ENCODE measurements around the gene CAPRIN2. TPM values are rescaled to one million over a fixed set of nuclear protein-coding genes. Genes with fewer than 3 reads are reported as not detected.
A peak's percentile ranks its signal among the peaks of the same experiment; 100 is the strongest.

The CAPRIN2 gene
- 15.9 TPM for polyA plus RNA-seq (2013, experiment 1 of 2; ENCODE audit: insufficient read length)
- 14.4 TPM for polyA plus RNA-seq (2013, experiment 2 of 2; ENCODE audit: insufficient read length)

- DNase-seq = peak; percentile 95
Measured at GRCh38 chr12:30754750-30755394, at the start of gene CAPRIN2. Gene CAPRIN2, minus strand, starts transcription at chr12:30754951. Its CDS starts 1,431 bp downstream, at chr12:30753520.

DNA sequence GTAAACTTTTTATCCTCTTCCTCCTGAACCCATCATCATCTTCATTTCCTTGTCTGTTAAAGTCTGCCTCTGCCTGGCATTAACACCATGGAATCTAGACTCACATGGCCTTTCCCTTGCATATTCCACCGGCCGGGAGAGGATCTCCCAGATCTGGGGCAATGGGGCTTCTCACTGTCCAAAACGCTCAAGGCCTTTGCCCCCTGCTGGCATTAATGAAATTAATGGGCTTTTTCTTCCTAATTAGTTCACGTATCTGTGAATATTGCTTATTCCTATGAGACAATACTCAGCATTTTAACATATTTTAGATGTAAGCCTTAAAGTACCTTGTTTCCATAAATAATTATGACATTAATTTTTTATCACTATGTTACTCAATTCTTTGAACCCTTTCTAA lies 42.9 kb upstream of the CAPRIN2 start:
- no peak for DNase-seq

DNA sequence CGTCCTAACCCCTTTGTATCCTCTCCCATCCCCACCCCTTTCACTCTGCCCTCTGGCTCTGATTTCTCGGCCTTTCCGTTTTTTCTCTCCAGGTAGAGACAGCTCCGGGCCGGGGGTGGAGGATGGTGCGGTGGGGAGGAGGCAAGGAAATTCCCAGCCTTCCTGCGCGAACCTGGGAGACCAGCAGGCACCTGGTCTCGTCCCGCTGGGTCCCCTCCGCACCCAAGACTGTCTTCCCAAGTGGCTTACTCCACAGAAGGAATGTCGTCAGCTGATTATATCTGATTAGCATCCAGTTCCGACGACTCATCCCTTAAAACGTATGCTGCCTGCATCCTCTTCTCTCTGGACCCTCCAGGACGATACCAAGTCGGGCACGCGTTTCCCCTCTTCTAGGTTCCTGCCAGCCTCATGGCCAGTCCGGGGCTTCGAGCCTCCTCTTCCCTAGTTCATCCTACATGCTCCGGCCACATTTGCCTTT lies 42.2 kb upstream of the CAPRIN2 start:
- DNase-seq = peak; percentile 31

DNA sequence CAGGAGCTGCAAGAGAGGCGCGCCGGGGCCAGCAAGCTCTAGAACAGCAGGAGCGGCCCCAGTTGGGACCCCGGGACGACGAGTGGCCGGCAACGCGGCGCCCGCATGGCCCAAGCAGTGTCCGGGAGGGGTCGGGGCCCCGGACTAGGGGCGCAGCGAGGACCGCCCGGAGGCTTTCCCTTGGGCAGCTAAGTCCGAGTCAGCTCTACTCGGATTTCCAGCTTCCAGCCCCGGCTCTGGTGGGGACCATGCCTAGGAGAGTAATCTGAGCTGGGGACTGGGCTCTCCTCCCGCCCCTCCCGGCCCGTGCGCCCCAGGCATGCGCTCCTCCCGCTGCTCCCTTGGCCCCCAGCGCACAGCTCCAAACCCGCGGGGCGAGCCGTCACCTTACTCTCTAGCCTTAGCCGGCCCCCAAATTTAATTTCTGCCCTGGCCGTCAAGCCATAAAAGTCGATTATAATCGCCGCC lies 41.6 kb upstream of the CAPRIN2 start:
- peak; percentile 65 for DNase-seq

- peak; percentile 88 for DNase-seq
Measured at GRCh38 chr12:30795410-30796312, 40.9 kb upstream of the CAPRIN2 start.

DNA sequence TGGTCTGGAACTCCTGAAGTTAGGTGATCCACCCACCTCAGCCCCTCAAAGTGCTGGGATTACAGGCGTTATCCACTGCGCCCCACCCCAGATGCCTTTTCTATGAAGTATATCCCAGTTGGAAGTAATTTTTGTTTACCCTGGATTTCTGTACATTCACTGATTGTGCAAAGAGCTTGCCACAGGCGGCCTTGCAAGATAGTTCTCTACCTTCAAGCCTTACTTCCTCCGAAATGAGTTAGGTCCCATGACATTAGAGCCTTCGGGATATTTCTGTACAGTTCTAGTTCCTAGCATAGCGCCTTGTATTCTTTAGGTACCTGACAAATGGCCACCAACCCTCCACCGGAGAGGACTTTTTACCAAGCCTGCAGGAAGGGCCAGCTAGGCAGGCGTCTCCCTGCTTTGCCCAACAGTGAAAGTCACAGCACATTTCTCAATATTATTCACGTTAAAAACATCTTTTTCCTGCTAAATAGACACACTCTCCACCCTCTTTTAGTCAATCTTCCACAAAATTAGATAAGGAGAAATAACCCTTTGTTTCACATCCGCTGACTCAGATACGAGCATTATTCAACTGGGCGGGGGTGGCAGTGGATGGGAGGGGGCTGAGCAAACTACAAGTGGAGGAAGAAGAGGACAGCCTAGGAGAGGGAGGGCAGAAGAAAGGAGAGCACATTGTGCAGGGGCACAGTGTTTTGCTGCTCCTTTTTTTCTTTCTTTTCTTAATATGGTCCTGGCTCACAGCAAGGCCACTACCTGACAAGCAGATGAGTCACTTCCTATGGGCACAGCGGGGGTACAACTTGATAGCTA lies 40.0 kb upstream of the CAPRIN2 start:
- DNase-seq = peak; percentile 90

DNA sequence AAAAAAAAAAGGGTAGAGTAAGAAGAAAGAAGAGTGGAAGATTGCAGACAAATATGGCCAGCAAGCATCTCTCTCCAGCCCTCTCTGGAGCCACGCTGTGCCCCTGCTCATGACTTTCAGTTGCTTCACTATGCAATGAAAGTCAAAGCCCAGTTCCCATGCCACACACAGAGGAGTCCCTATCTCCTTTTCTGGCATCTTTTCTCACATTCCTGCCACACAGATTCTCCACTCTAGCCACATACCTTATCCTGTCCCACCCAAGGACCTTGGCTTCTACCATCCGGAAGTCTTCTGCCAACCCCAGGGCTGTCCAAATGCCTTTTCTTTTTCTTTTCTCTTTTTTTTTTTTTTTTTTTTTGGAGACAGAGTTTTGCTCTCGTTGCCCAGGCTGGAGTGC lies 39.3 kb upstream of the CAPRIN2 start:
- DNase-seq = no peak

- peak; percentile 27 for DNase-seq
Measured at GRCh38 chr12:30792648-30793499, 38.1 kb upstream of the CAPRIN2 start.

DNA sequence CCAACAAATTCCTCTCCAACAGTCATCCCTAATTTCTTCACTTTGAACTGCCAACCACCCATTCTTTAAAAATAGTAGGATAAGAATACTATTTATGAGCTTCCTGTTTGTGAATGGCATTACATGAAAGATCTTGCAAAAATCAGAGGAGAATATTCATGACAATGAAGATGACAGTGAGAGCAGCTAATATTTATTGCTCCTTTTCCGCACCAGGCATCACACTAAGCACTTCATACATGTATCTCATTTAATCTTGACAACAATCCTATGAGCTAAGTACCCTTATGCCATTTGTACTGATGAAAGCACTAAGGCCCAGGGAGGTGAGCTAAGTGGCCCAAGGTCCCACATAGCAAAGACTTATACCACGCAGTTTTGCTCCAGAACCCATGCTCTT lies 37.3 kb upstream of the CAPRIN2 start:
- no peak for DNase-seq

DNA sequence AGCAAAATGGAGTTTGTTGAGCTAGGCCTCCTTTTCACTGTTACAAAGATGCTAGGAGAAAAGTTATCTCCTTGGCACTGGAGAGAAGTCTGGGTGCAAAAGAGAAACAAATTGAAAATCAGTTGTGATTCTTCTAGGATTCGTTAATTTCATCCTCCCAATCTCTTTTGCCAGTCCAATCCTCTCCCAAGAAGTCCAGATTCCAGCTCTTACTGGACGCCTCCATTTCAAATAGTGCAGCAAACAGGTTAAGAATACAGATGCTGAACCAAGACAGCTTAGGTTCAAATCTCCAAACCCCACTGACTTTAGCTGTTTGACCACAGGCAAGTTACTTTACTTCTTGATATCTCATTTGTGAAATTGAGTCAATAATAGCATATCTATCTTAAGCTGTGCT lies 34.0 kb upstream of the CAPRIN2 start:
- DNase-seq = no peak

DNA sequence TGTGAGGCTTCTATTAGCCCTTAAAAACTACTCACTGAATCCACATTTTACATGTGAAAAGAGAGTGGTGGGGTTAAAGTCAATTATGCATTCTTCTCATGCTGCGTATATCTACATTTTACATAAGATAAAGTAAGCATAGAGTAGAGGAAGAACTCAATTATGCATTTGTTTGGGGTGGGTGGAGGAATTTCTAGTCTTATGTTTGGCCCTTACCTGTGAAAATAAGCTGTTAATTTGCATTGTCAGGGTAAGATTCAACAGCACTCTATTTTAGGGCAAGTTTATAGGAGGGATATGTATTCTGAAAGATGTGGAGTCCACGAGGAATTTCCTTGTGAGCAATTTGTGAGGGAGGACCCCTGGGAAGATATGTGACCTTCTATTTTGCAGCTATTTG lies 30.9 kb upstream of the CAPRIN2 start:
- DNase-seq = no peak

DNA sequence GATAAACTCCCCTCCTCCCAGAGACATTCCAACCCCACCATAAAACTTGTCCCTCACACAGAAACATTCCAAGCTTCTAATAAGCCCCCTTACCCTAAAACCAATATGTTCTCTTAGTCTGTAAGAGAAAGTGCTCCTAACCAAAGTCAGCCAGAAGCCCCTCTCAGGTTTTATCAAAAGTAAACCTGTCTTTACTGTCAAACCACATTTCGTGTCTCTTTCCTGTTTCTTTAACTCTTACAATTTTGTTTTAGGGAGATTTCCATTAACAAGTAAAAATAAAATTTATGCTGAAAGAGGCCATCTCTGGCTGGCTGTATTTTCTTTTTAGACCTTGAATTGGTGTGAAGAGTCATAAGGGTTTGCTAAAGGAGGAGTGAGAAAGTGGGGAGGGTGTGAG lies 29.8 kb upstream of the CAPRIN2 start:
- DNase-seq = no peak

GRCh38 chr12:30783946-30784345 lies 29.2 kb upstream of the CAPRIN2 start:
- DNase-seq = no peak

- no peak for DNase-seq
Measured at GRCh38 chr12:30782316-30783173, 27.8 kb upstream of the CAPRIN2 start.

DNA sequence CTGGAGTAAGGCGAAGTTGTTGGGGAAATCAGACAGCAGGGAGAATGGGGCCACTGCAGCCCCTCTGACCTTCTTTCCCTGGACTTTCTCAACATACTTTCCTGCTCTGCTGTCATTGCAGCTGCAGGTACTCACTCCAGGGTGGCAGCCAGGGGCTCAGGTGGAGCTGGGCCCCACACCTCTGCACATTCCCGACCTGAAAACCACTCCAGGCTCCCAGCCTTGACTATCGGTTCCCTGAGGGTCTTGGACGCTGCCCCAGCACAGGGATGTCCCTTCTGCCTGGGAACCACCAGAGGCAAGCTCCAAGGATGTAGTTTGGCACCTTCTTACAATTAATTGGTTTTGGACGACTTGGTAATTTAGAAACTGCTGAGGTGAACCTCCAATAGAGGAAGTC lies 24.8 kb upstream of the CAPRIN2 start:
- no peak for DNase-seq

DNA sequence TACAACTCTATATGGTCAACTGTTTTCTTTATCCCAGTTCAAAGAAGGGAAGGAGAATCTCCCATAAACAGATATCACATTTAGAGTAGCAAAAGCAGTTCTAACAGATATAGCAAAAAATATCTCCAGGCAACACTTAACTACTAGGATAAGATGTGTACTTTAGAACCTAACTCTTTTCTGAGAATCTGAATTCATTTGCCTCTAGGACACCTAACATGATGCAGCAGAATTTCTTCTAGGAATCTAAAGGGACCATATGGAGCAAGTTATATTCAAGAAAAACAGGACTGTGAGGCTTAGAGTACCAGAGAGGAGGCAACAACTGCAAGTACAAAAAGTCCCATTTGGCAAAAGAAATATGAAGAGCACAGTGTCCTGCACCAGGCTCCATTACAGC lies 24.4 kb upstream of the CAPRIN2 start:
- DNase-seq = no peak

DNA sequence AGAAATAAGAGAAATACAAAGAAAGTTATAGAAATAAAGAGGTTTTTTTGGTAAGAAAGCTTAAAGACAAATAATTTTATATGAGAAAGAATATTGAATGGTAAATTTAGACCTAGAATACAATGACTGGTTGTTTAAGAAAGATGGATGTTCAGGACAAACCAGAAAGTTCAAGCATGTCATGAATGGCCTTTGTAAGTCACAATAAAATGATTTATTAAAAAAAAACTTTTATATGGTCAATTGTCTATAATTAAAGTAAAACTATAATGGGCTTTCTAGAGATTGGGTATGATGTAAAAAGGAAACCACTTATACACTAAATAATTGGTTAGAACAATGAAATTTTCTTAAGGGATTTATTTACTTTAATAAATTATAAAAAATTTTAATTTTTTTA lies 19.8 kb upstream of the CAPRIN2 start:
- DNase-seq = no peak

GRCh38 chr12:30769802-30770201 lies 15.1 kb upstream of the CAPRIN2 start:
- DNase-seq = no peak

DNA sequence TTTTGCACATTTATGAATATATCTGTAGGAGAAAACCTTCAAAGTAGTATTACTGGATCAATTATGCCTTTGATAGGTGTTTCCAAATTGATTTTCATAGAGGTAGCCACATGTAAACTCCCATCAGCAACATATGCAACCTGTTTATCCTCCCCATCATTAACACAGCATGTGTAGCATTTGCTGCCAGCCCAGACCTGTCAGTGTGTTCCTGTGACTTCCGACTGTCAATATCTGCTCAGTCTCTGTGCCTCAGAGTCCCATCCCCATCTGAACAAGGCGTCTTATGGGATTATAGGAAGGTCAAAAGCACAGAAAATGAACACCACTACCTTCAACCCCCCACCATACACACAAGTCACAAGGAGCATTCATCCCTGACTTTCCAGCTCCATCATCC lies 9.5 kb upstream of the CAPRIN2 start:
- DNase-seq = no peak

- DNase-seq = no peak
Measured at GRCh38 chr12:30763053-30763452, 8.3 kb upstream of the CAPRIN2 start.

DNA sequence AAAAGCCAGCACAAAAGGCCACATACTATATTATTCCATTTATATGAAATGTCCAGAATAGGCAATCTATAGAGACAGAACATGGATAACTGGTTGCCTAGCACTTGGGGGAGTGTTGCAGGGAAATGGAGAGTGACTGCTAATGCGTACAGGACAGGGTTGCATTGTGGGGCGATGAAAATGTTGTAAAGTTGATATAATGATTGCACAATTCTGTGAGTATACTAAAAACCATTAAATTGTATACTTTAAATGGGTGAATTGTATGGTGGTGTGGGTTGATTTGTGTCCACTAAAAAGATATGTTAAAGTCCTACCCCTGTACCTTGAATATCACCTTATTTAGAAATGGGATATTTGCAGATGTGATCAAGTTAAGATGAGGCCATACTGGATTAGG lies 7.0 kb upstream of the CAPRIN2 start:
- DNase-seq = no peak

All from fibroblast of skin of scalp (primary cell).